BLaER1 (cell line): Measurements from ENCODE around the gene BRD9.

Experiments used
- H3K27ac ChIP-seq: shearing (Covaris generic); formaldehyde crosslinking; 2 replicates; pipeline ENCODE4 v1.8.1; 2022
- H3K27me3 ChIP-seq: shearing (Covaris generic); formaldehyde crosslinking; 2 replicates; pipeline ENCODE4 v1.8.1; 2022
- H3K36me3 ChIP-seq: shearing (Covaris generic); formaldehyde crosslinking; 2 replicates; pipeline ENCODE4 v1.8.1; 2022
- H3K4me1 ChIP-seq: shearing (Covaris generic); formaldehyde crosslinking; 2 replicates; pipeline ENCODE4 v1.8.1; 2022
- H3K4me2 ChIP-seq: shearing (Covaris generic); formaldehyde crosslinking; 2 replicates; pipeline ENCODE4 v1.8.1; 2022
- H3K4me3 ChIP-seq: shearing (Covaris generic); formaldehyde crosslinking; 2 replicates; pipeline ENCODE4 v1.8.1; 2022
- H3K9ac ChIP-seq: shearing (Covaris generic); formaldehyde crosslinking; 2 replicates; pipeline ENCODE4 v1.8.1; 2022
- H3K9me3 ChIP-seq: shearing (Covaris generic); formaldehyde crosslinking; 2 replicates; pipeline ENCODE4 v1.8.1; 2022
- H4K20me1 ChIP-seq: shearing (Covaris generic); formaldehyde crosslinking; 2 replicates; pipeline ENCODE4 v1.8.1; 2022
- Cebpa-rat ChIP-seq: shearing (Covaris generic); IDR thresholded peaks from 2 replicates; pipeline ENCODE4 v1.8.1; 2022

Gene BRD9

DNA sequence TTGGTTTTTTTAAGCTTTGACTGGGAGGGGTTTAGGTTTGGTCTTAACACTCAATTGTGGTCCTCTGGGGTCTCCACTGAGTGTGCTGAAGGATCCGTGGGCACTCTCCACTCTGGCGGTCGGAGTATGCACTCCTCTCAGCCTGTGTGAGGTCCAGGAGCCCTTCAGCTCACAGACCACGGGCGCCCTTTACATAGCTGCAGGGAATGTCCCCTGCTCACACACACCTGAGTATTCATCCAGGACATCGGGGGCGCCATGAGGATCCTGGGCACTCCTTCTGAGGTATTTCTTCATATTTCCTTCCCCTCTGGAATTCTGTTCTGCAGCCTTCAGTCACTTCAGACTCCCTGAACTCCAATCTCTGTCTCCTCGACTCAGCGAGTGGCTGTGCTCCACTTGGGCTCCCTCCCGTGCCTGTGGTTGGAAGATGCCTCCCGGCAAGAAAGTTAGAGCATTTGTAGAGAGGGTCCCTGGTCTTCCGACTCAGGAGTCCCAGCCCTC, 12.6 kb upstream of the BRD9 start:
- Histone ChIP-seq H4K20me1 (no peaks in the 10 kb centered on the region; the same call in 1 of the 2 replicates), H3K36me3 (peaks cover 98% of the 10 kb centered on the region), H3K4me2 (peak overlapping the region; percentile 31), H3K9me3 (no peaks in the 10 kb centered on the region), H3K27ac (no peak overlapping the region), H3K4me1 (peaks cover 10% of the 10 kb centered on the region; the same call in 1 of the 2 replicates), H3K9ac (no peak overlapping the region), H3K4me3 (no peak overlapping the region), H3K27me3 (no peaks in the 10 kb centered on the region)
- TF ChIP-seq Cebpa-rat, result no peak

- Histone ChIP-seq H3K9ac (no peak overlapping the region), H3K4me1 (peaks cover 10% of the 10 kb centered on the region; the same call in 1 of the 2 replicates), H3K27me3 (no peaks in the 10 kb centered on the region), H3K36me3 (peaks cover 87% of the 10 kb centered on the region), H3K9me3 (no peaks in the 10 kb centered on the region), H4K20me1 (no peaks in the 10 kb centered on the region; the same call in 1 of the 2 replicates), H3K4me2 (no peak overlapping the region), H3K4me3 (no peak overlapping the region), H3K27ac (no peak overlapping the region)
- no peak for TF ChIP-seq Cebpa-rat
Measured at GRCh38 chr5:903756-904096, 11.1 kb upstream of the BRD9 start.

GRCh38 chr5:902129-902916, 9.7 kb upstream of the BRD9 start:
- H3K36me3 ChIP-seq, result peaks cover 73% of the 10 kb centered on the region
- H3K9me3 ChIP-seq, result no peaks in the 10 kb centered on the region
- H3K4me3 ChIP-seq, result no peak overlapping the region
- no peaks in the 10 kb centered on the region; the same call in 1 of the 2 replicates for H4K20me1 ChIP-seq
- H3K4me2 ChIP-seq, result no peak overlapping the region
- H3K27ac ChIP-seq, result no peak overlapping the region
- no peaks in the 10 kb centered on the region for H3K27me3 ChIP-seq
- no peak overlapping the region for H3K9ac ChIP-seq
- peaks cover 10% of the 10 kb centered on the region; the same call in 1 of the 2 replicates for H3K4me1 ChIP-seq
- TF ChIP-seq Cebpa-rat, result no peak

DNA sequence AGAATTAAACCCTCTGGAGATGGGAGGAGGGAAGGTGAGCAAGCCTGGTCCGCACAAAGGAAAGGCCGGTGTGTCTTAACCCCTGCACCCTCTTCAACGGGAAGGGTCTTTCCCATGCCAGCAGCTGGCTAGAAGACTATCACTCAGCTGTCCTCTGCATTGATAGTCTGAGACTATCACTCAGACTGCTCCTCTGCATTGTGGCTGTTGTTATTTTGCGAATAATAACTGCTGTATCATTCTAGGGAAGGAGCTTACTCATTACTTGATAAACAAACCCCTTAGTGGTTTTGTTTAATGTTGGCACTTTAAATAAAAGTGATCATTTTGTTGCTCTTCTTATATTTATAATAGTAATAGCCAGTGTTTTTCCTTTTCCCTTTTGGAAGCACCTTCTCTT, 8.2 kb upstream of the BRD9 start:
- Histone ChIP-seq H3K4me3 (no peak overlapping the region), H3K27me3 (no peaks in the 10 kb centered on the region), H3K27ac (no peak overlapping the region), H3K4me1 (peaks cover 9% of the 10 kb centered on the region; the same call in 1 of the 2 replicates), H3K36me3 (peaks cover 71% of the 10 kb centered on the region), H3K9ac (no peak overlapping the region), H4K20me1 (no peaks in the 10 kb centered on the region; the same call in 1 of the 2 replicates), H3K4me2 (no peak overlapping the region), H3K9me3 (no peaks in the 10 kb centered on the region)
- TF ChIP-seq Cebpa-rat, result no peak

GRCh38 chr5:893711-894110, 1.1 kb upstream of the BRD9 start:
- Histone ChIP-seq H3K4me2 (peak overlapping the region; percentile 99), H3K4me1 (peaks cover 32% of the 10 kb centered on the region), H3K36me3 (peaks cover 63% of the 10 kb centered on the region), H3K27me3 (no peaks in the 10 kb centered on the region), H3K9me3 (no peaks in the 10 kb centered on the region), H3K4me3 (peak overlapping the region; percentile 94), H3K9ac (peak overlapping the region; percentile 92), H4K20me1 (peaks cover 35% of the 10 kb centered on the region; the same call in 1 of the 2 replicates), H3K27ac (peak overlapping the region; percentile 92; the same call in 1 of the 2 replicates)
- no peak for TF ChIP-seq Cebpa-rat

DNA sequence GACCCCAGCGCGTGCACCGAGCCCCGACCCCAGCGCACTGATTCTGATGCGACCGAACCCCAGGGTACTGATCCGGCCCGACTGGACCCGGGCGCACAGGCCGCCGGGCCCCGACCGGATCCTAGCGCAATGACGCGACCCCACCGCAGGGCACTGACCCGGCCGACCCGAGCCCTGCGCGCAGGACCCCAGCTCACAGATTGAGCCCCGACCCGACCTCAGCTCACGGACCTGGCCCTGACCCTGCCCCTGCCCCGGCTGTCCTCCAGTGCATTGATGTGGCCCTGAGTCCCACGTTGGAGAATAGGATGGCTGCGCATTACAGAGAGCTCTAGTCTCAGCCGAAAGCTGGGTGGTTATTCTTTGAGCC, 521 bp upstream of the BRD9 start:
- Histone ChIP-seq H3K4me2 (peak overlapping the region; percentile 99), H4K20me1 (peaks cover 41% of the 10 kb centered on the region), H3K9ac (peak overlapping the region; percentile 92), H3K9me3 (no peaks in the 10 kb centered on the region), H3K27me3 (no peaks in the 10 kb centered on the region), H3K4me1 (peaks cover 32% of the 10 kb centered on the region), H3K27ac (peak overlapping the region; percentile 92), H3K36me3 (peaks cover 69% of the 10 kb centered on the region), H3K4me3 (peak overlapping the region; percentile 94)
- no peak for TF ChIP-seq Cebpa-rat

DNA sequence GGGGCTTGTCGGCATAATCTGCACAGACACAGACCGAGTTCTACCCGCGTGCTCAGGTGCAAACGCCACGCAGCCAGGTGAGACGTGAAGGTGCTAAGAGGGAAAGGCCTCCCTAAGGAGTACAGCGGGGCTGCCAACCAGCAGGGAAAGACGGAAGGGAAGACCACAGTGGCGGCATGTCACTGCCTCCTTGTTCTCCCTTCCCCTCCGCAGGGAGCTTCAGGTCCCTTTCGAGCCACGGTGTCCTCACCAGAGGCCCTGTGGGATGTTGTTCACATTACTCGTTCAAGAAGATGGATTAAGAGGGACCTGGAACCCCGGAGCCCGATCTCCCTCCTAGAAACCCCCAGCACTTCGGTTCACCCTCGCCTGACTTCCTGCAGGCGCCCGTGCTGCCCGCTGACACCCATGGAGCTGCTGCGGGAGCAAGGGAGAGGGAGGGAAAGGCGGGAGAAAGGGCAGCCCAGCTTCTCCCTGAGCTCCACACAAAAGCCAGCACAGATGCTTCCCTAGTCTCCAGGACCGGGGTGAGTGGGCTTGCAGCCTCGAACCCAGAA, 686 bp downstream of the BRD9 start:
- Histone ChIP-seq H3K4me1 (peaks cover 32% of the 10 kb centered on the region), H4K20me1 (peaks cover 53% of the 10 kb centered on the region), H3K27me3 (no peaks in the 10 kb centered on the region), H3K27ac (peak overlapping the region; percentile 92), H3K9ac (peak overlapping the region; percentile 92), H3K4me3 (peak overlapping the region; percentile 94), H3K9me3 (no peaks in the 10 kb centered on the region), H3K36me3 (peaks cover 78% of the 10 kb centered on the region), H3K4me2 (peak overlapping the region; percentile 99)
- TF ChIP-seq Cebpa-rat, result no peak

- H3K9me3 ChIP-seq, result no peaks in the 10 kb centered on the region
- H3K4me1 ChIP-seq, result peaks cover 32% of the 10 kb centered on the region
- peak overlapping the region; percentile 92 for H3K9ac ChIP-seq
- H3K27me3 ChIP-seq, result no peaks in the 10 kb centered on the region
- no peak for TF ChIP-seq Cebpa-rat
- H3K4me2 ChIP-seq, result peak overlapping the region; percentile 99
- peak overlapping the region; percentile 94 for H3K4me3 ChIP-seq
- H4K20me1 ChIP-seq, result peaks cover 59% of the 10 kb centered on the region
- H3K27ac ChIP-seq, result peak overlapping the region; percentile 92
- H3K36me3 ChIP-seq, result peaks cover 78% of the 10 kb centered on the region
Measured at GRCh38 chr5:891117-891836, 1.3 kb downstream of the BRD9 start.

DNA sequence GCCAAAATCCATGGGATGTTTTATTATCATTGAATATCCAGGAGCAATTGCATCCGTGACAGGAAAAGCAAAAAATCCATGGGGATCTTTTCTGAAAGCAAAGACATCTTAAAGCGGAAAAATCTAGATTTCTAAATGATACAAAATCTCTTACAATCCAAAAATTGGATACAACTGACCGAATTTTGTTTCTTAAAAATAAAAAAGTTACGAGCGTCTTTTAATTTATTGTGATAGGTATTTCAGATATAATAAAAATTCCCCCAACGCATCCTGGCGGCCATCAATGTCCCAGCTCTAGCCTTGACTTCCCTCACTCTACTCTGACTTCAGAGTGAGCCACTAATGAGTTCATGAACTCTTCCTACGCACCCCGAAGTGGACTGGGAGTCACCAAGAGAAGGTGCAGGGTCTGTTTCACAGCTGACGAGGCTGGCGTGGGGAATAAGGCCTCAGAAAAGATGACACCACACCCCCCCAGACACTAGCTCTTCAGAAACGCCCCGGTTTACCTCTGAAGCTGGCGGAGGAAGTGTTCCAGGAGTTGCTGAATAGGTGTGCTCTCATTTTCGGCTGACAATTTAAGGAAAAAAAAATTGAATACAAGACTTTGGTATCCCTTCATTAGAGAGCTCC, 3.4 kb downstream of the BRD9 start:
- H3K9ac ChIP-seq, result no peak overlapping the region
- no peak overlapping the region for H3K4me2 ChIP-seq
- peaks cover 80% of the 10 kb centered on the region for H4K20me1 ChIP-seq
- peaks cover 28% of the 10 kb centered on the region for H3K4me1 ChIP-seq
- peaks cover 78% of the 10 kb centered on the region for H3K36me3 ChIP-seq
- H3K27ac ChIP-seq, result no peak overlapping the region
- no peak for TF ChIP-seq Cebpa-rat
- peaks cover 7% of the 10 kb centered on the region; the same call in 1 of the 2 replicates for H3K9me3 ChIP-seq
- H3K4me3 ChIP-seq, result no peak overlapping the region
- H3K27me3 ChIP-seq, result no peaks in the 10 kb centered on the region
